Keratinocyte (primary cell): ENCODE measurements around the gene CHST8. TPM values are rescaled to one million over a fixed set of nuclear protein-coding genes. Genes with fewer than 3 reads are reported as not detected.
"Not testable (repeated sequence)": the region's sequence is repeated elsewhere in the genome, so short reads cannot be mapped to it uniquely, and the experiment has no call there.

Source experiments
- DNase-seq: peaks from one replicate; pipeline ENCODE4 v3.0.0-alpha.2; 2011; ENCODE audit warnings: low read depth, missing footprints, low spot score
- FAIRE-seq: peaks from 2 replicates; lab custom pipeline; 2011; peaks lifted over from hg19 to GRCh38; lab: Jason Lieb, UNC
- H2AFZ ChIP-seq: 2 replicates; pipeline ENCODE4 v1.6.0; 2012; ENCODE audit warnings: low read length, control low read depth, inconsistent platforms; ENCODE audit not compliant: control insufficient read depth
- H3K27ac ChIP-seq: 2 replicates; pipeline ENCODE4 v1.5.1; 2011; ENCODE audit warnings: low read length; ENCODE audit not compliant: control insufficient read depth, insufficient read depth
- H3K27me3 ChIP-seq: 3 replicates; pipeline ENCODE4 v1.6.0; 2011; ENCODE audit warnings: low read length; ENCODE audit not compliant: control insufficient read depth, insufficient read depth; ENCODE audit errors: extremely low read depth
- H3K36me3 ChIP-seq, 2 experiments: 2 replicates in 1 of 2; 3 replicates in 1 of 2; pipeline ENCODE4 v1.5.1; 2011; ENCODE audit warnings: low read length in 2 of 2, mild to moderate bottlenecking in 1 of 2; ENCODE audit not compliant: control insufficient read depth in 2 of 2, insufficient read depth in 2 of 2; ENCODE audit errors: extremely low read depth in 1 of 2
- H3K4me1 ChIP-seq: 3 replicates; pipeline ENCODE4 v1.5.1; 2011; ENCODE audit warnings: low read length; ENCODE audit not compliant: control insufficient read depth, insufficient read depth; ENCODE audit errors: extremely low read depth
- H3K4me2 ChIP-seq: 3 replicates; pipeline ENCODE4 v1.6.0; 2011; ENCODE audit warnings: low read depth, low read length; ENCODE audit not compliant: control insufficient read depth, insufficient read depth; ENCODE audit errors: extremely low read depth
- H3K4me3 ChIP-seq, 3 experiments: fragments of 200-600 bp in 1 of 3; sonication (generic) in 1 of 3; 2 replicates in 2 of 3; 3 replicates in 1 of 3; pipeline ENCODE4 v1.5.1; 2011 to 2016; ENCODE audit warnings: low read length in 3 of 3, mild to moderate bottlenecking in 3 of 3, control low read depth in 2 of 3, inconsistent platforms in 1 of 3, low read depth in 1 of 3, mixed read lengths in 1 of 3, mixed run types in 1 of 3, moderate library complexity in 1 of 3; ENCODE audit not compliant: control insufficient read depth in 2 of 3, insufficient read depth in 2 of 3; ENCODE audit errors: extremely low read depth in 1 of 3
- H3K79me2 ChIP-seq: 2 replicates; pipeline ENCODE4 v1.6.0; 2012; ENCODE audit warnings: low read length; ENCODE audit not compliant: control insufficient read depth, insufficient read depth
- H3K9ac ChIP-seq: 3 replicates; pipeline ENCODE4 v1.6.0; 2011; ENCODE audit warnings: low read length; ENCODE audit not compliant: control insufficient read depth, insufficient read depth; ENCODE audit errors: extremely low read depth
- H3K9me1 ChIP-seq: 3 replicates; pipeline ENCODE4 v1.6.0; 2011; ENCODE audit warnings: low read length; ENCODE audit not compliant: control insufficient read depth, insufficient read depth; ENCODE audit errors: extremely low read depth
- H3K9me3 ChIP-seq: 2 replicates; pipeline ENCODE4 v1.5.1; 2012; ENCODE audit warnings: low read depth, low read length; ENCODE audit not compliant: control insufficient read depth
- H4K20me1 ChIP-seq: 3 replicates; pipeline ENCODE4 v1.6.0; 2011; ENCODE audit warnings: low read length; ENCODE audit not compliant: control insufficient read depth, insufficient read depth; ENCODE audit errors: extremely low read depth
- EZH2 ChIP-seq: IDR thresholded peaks from one replicate; pipeline ENCODE4 v1.6.1; 2012; ENCODE audit warnings: inconsistent platforms, mild to moderate bottlenecking, low read length, moderate library complexity
- dilution Hi-C: fragments of 300-500 bp; cut with MboI; formaldehyde crosslinking; loops from one replicate; pipeline ENCODE4 v1.7.0; 2020; ENCODE audit warnings: low sequenced_read_pairs; ENCODE audit not compliant: extremely low pct_ligation_motif_present
- polyA plus RNA-seq, 5 experiments: library from polyadenylated mRNA; depleted of rRNA in 3 of 5; stranded (reverse) in 3 of 5; stranded (forward) in 1 of 5; unstranded in 1 of 5; fragments of >200 nt; gene quantifications; 1 replicate in 1 of 5; 2 replicates in 3 of 5; 3 replicates in 1 of 5; pipeline versions ENCODE4 v1.2.1 to v1.2.3, GENCODE V29; 2011 to 2012; ENCODE audit warnings: missing spikeins in 2 of 5, low read depth in 1 of 5, low replicate concordance in 1 of 5
- TF ChIP-seq, protein P1 (sequence below), 3 experiments: IDR thresholded peaks in 1 of 3; conservative IDR thresholded peaks in 1 of 3; optimal IDR thresholded peaks in 1 of 3; 2 replicates in 2 of 3; 3 replicates in 1 of 3; pipeline versions ENCODE3 to v1.5.1; 2011; ENCODE audit warnings: low read length in 3 of 3, mild to moderate bottlenecking in 3 of 3, moderate library complexity in 2 of 3, control low read depth in 1 of 3, inconsistent platforms in 1 of 3; ENCODE audit not compliant: insufficient read depth in 2 of 3; ENCODE audit errors: extremely low read depth in 1 of 3

Gene CHST8
- polyA plus RNA-seq, 1 donor (not counting 4 experiments of a cell fraction or from before 2014, with no cell fraction given) = not detected

DNA sequence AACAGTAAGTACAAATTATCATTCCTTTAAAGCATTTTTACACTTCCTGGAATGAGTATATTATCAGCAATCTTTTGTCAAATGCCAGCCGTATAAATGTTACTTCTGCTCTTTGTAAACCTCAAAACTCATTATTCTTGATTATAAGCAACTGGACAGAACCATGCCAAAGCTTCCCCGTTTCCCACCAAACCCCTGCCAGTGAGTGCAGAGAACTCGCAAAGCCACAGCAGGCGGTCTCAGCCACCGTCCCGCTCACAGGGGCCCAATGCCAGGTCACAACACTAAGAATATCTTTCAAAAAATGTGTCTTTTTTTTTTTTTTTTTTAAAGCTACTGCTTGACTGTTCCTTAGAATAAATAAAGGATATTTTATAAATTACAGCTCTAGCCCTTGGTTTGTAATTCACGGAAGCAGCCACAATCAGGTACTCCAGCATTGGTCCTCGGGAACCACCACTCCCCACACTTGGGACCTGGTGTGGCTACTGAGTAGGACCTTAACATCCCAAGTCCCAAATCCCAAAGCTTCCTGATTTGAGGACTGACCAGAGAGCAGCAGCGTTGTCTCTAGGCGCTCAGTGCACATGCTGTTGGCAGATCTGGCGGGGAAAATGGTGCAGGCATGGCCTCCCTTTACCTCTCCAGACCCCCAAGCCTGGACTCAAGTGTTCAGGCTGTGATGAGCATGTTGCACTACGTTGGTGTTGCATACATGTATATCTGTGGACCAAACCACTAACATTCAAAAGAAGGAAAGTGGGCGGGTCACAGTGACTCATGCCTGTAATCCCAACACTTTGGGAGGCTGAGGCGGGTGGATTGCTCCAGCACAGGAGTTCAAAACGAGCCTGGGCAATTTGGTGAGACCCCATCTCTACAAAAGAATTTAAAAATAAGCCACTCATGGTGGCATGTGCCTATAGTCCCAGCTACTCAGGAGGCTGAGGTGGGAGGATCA lies 193.9 kb downstream of the CHST8 start:
- Histone ChIP-seq H3K27ac (no peak overlapping the region), H3K36me3 (peaks cover 6 to 20% of the 10 kb centered on the region in 2 experiments), H3K9me1 (peaks cover under 1% of the 10 kb centered on the region), H3K9me3 (no peaks in the 10 kb centered on the region), H3K4me1 (peaks cover 18% of the 10 kb centered on the region), H3K4me2 (no peak overlapping the region), H3K27me3 (no peaks in the 10 kb centered on the region), H2AFZ (no peak overlapping the region), H4K20me1 (no peaks in the 10 kb centered on the region), H3K4me3 (no peak overlapping the region), H3K9ac (no peak overlapping the region), H3K79me2 (no peaks in the 10 kb centered on the region)
- TF ChIP-seq, protein P1, sequence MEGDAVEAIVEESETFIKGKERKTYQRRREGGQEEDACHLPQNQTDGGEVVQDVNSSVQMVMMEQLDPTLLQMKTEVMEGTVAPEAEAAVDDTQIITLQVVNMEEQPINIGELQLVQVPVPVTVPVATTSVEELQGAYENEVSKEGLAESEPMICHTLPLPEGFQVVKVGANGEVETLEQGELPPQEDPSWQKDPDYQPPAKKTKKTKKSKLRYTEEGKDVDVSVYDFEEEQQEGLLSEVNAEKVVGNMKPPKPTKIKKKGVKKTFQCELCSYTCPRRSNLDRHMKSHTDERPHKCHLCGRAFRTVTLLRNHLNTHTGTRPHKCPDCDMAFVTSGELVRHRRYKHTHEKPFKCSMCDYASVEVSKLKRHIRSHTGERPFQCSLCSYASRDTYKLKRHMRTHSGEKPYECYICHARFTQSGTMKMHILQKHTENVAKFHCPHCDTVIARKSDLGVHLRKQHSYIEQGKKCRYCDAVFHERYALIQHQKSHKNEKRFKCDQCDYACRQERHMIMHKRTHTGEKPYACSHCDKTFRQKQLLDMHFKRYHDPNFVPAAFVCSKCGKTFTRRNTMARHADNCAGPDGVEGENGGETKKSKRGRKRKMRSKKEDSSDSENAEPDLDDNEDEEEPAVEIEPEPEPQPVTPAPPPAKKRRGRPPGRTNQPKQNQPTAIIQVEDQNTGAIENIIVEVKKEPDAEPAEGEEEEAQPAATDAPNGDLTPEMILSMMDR (optimal IDR thresholded peaks at IDR 0.05 in 1 of 3, IDR thresholded peaks at IDR 0.05 in 1 of 3, conservative IDR thresholded peaks at IDR 0.05 in 1 of 3; ENCODE audit: extremely low read depth in 1 of 3, insufficient read depth in 2 of 3, low read length in 3 of 3) = no peak
- no peak for TF ChIP-seq EZH2
- dilution Hi-C loops = no loop called here
- FAIRE-seq (no peak), DNase-seq (no peak)

- FAIRE-seq = no peak
- TF ChIP-seq EZH2 = no peak
- TF ChIP-seq, protein P1 (optimal IDR thresholded peaks at IDR 0.05 in 1 of 3, IDR thresholded peaks at IDR 0.05 in 1 of 3, conservative IDR thresholded peaks at IDR 0.05 in 1 of 3; ENCODE audit: extremely low read depth in 1 of 3, insufficient read depth in 2 of 3, low read length in 3 of 3) = no peak
- Histone ChIP-seq H3K36me3 (peaks cover 0 to 10% of the 10 kb centered on the region in 2 experiments), H3K9ac (no peak overlapping the region), H3K9me3 (no peaks in the 10 kb centered on the region), H2AFZ (no peak overlapping the region), H3K4me2 (no peak overlapping the region), H3K9me1 (peaks cover 2% of the 10 kb centered on the region), H3K27me3 (no peaks in the 10 kb centered on the region), H3K27ac (no peak overlapping the region), H3K4me3 (no peak overlapping the region), H3K4me1 (peaks cover 33% of the 10 kb centered on the region), H3K79me2 (no peaks in the 10 kb centered on the region), H4K20me1 (no peaks in the 10 kb centered on the region)
- dilution Hi-C loops = no loop called here
- DNase-seq = no peak
Observed at GRCh38 chr19:33818411-33818810, 196.7 kb downstream of the CHST8 start.

DNA sequence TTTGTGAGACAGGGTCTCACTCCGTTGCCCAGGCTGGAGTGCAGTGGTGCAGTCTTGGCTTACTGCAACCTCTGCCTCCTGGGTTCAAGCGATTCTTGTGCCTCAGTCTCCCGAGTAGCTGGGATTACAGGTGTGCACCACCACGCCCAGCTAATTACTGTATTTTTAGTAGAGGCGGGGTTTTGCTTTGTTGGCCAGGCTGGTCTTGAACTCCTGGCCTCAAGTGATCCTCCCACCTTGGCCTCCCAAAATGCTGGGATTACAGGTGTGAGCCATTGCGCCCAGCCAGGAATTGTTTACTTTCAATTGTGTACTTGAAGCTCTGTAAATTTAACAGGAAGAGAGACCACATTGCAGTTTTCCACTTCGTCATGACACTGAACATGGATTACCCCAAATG lies 197.3 kb downstream of the CHST8 start:
- dilution Hi-C loops, DNase-seq, H3K9ac ChIP-seq, H3K79me2 ChIP-seq, H3K4me3 ChIP-seq, H3K9me1 ChIP-seq, H4K20me1 ChIP-seq, H3K4me2 ChIP-seq, H2AFZ ChIP-seq, H3K36me3 ChIP-seq, H3K9me3 ChIP-seq, H3K27me3 ChIP-seq, FAIRE-seq: not testable (repeated sequence)
- peak overlapping the region; percentile 93 for H3K27ac ChIP-seq
- peaks cover 33% of the 10 kb centered on the region for H3K4me1 ChIP-seq
